HepG2 (cell line): ENCODE data around the gene CHRNB1. TPM values are rescaled to one million over a fixed set of nuclear protein-coding genes. Genes with fewer than 3 reads are reported as not detected.

Experiments
- ATF7-NPFF ChIP-seq: sonication (generic); formaldehyde crosslinking; IDR thresholded peaks from 2 replicates; pipeline ENCODE4 v1.8.1; 2023; ENCODE audit warnings: mild to moderate bottlenecking, low read depth, missing genetic modification reagents, moderate library complexity
- CEBPG ChIP-seq: IDR thresholded peaks from 2 replicates; pipeline ENCODE4 v1.6.1; 2016
- JARID2 ChIP-seq: sonication (generic); formaldehyde crosslinking; IDR thresholded peaks from 2 replicates; pipeline ENCODE4 v1.8.1; 2023; ENCODE audit warnings: missing genetic modification reagents, inconsistent platforms; ENCODE audit not compliant: insufficient replicate concordance
- KIAA2018 ChIP-seq: sonication (generic); formaldehyde crosslinking; IDR thresholded peaks from 2 replicates; pipeline ENCODE4 v1.5.0; 2020; ENCODE audit warnings: mild to moderate bottlenecking, missing genetic modification reagents, borderline replicate concordance
- MYPOP ChIP-seq: sonication (generic); formaldehyde crosslinking; IDR thresholded peaks from 2 replicates; pipeline ENCODE4 v1.8.1; 2023; ENCODE audit warnings: mild to moderate bottlenecking, moderate library complexity, missing genetic modification reagents
- PHF5A ChIP-seq: IDR thresholded peaks from one replicate; pipeline ENCODE4 v1.6.1; 2018; ENCODE audit warnings: low read depth, missing genetic modification reagents; ENCODE audit not compliant: unreplicated experiment
- SRSF9 ChIP-seq: fragments of 200-400 bp; formaldehyde crosslinking; IDR thresholded peaks from 2 replicates; pipeline ENCODE4 v1.6.1; 2018; ENCODE audit warnings: borderline replicate concordance, mild to moderate bottlenecking, low read depth, low read length; ENCODE audit not compliant: insufficient read depth, poor library complexity, severe bottlenecking
- ZBTB39 ChIP-seq: sonication (generic); formaldehyde crosslinking; IDR thresholded peaks from 2 replicates; pipeline ENCODE4 v1.5.0; 2020; ENCODE audit warnings: missing genetic modification reagents
- ZNF101 ChIP-seq: sonication (generic); formaldehyde crosslinking; IDR thresholded peaks from 2 replicates; pipeline ENCODE4 v1.4.0; 2020; ENCODE audit warnings: mild to moderate bottlenecking, low read depth, missing genetic modification reagents, borderline replicate concordance
- ZNF138 ChIP-seq: sonication (generic); formaldehyde crosslinking; IDR thresholded peaks from 2 replicates; pipeline ENCODE4 v1.5.0; 2020; ENCODE audit warnings: mild to moderate bottlenecking, low read depth, missing genetic modification reagents
- ZNF33B ChIP-seq: sonication (generic); formaldehyde crosslinking; IDR thresholded peaks from 2 replicates; pipeline ENCODE4 v1.5.1; 2020; ENCODE audit warnings: mild to moderate bottlenecking, missing genetic modification reagents
- ZNF564 ChIP-seq: sonication (generic); formaldehyde crosslinking; IDR thresholded peaks from 2 replicates; pipeline ENCODE4 v1.8.1; 2023; ENCODE audit warnings: mild to moderate bottlenecking, missing genetic modification reagents
- polyA plus RNA-seq, 8 experiments: library from polyadenylated mRNA; depleted of rRNA in 3 of 8; stranded (reverse) in 7 of 8; unstranded in 1 of 8; fragments of >200 nt; fragmentation: Illumina TruSeq in 4 of 8; extraction: Trizol in 4 of 8; gene quantifications; 2 replicates each; pipeline versions ENCODE4 v1.2.1 to v1.2.3, GENCODE V29; 2011 to 2016; ENCODE audit warnings: low read depth in 4 of 8, missing spikeins in 1 of 8, mixed read lengths in 1 of 8; ENCODE audit not compliant: insufficient read depth in 1 of 8
- total RNA-seq, 5 experiments: library from RNA; depleted of rRNA; stranded (reverse); fragments of >200 nt; fragmentation: Illumina TruSeq; extraction: Trizol; gene quantifications; 2 replicates each; pipeline ENCODE4 v1.2.3, GENCODE V29; 2016; ENCODE audit warnings: low read depth in 1 of 5
- TF ChIP-seq, protein P1 (sequence below): sonication (generic); formaldehyde crosslinking; IDR thresholded peaks from 2 replicates; pipeline ENCODE4 v1.4.0; 2020; ENCODE audit warnings: mild to moderate bottlenecking, missing genetic modification reagents

CHRNB1 gene
- total and polyA plus RNA-seq, 2 of the 13 experiments (the other 11 are each of a cell fraction or from before 2014, with no cell fraction given), result 5.4 to 33.7 TPM

DNA sequence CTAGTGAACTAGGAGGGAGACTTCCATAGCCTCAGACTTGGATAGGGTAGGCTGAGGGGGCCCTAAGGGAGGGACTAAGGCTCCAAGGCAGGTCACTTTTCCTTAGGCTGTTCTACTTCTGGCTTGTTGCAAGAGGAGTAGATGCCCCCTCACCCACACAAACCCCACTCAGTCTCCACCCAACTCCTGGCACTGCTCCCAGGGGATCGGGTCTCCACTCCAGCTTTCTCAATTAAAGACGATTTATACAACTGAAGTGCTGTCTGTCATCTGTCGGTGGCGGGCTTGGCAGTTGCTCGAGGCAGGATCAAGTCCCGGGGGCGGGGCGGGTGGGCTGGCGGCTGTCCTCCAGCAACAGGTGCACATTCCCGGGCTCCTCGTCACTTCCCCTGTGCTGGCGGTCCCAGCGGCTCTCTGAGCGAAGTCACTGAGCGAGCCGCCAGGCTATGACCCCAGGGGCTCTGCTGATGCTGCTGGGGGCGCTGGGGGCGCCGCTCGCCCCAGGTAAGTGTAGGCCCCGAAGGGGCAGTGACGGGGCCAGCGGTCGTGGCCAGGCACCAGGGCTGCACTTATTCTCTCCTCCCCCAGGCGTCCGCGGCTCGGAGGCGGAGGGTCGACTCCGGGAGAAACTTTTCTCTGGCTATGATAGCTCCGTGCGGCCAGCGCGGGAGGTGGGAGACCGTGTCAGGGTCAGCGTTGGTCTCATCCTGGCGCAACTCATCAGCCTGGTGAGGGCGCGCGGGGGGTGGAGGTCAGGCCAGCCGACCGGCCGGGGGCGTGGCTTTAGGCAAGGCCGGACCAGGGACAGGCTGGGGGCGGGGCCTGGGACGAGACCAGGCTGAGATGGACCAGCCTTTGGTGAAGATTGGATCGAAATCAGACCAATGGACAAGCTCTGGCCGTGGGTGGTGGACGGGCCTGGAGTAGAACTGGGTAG, at the start of gene CHRNB1 (continued):
- TF ChIP-seq ATF7-NPFF (CRISPR knock-in tag), result peak; percentile 57
- no peak for TF ChIP-seq ZNF138 (CRISPR knock-in tag)
- TF ChIP-seq ZNF33B (CRISPR knock-in tag), result no peak
- 0 out of 2 replicates have a peak, but pooled peaks have one; percentile 49 for TF ChIP-seq ZNF564 (CRISPR knock-in tag)
- no peak for TF ChIP-seq ZNF101 (CRISPR knock-in tag)
- no peak for TF ChIP-seq ZBTB39 (CRISPR knock-in tag)
- peak; percentile 87; the same call in 1 of the 2 replicates for TF ChIP-seq MYPOP
- TF ChIP-seq CEBPG (CRISPR knock-in tag), result peak; percentile 54; the same call in 1 of the 2 replicates
- TF ChIP-seq SRSF9, result no peak
- TF ChIP-seq PHF5A (CRISPR knock-in tag), result no peak
- TF ChIP-seq, protein P1, sequence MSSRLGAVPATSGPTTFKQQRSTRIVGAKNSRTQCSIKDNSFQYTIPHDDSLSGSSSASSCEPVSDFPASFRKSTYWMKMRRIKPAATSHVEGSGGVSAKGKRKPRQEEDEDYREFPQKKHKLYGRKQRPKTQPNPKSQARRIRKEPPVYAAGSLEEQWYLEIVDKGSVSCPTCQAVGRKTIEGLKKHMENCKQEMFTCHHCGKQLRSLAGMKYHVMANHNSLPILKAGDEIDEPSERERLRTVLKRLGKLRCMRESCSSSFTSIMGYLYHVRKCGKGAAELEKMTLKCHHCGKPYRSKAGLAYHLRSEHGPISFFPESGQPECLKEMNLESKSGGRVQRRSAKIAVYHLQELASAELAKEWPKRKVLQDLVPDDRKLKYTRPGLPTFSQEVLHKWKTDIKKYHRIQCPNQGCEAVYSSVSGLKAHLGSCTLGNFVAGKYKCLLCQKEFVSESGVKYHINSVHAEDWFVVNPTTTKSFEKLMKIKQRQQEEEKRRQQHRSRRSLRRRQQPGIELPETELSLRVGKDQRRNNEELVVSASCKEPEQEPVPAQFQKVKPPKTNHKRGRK, result no peak
- TF ChIP-seq JARID2 (CRISPR knock-in tag), result no peak
- no peak for TF ChIP-seq KIAA2018 (CRISPR knock-in tag)
